Astrocyte of the spinal cord (primary cell): Measurements from ENCODE around the gene STK32B.
A peak's percentile ranks its signal among the peaks of the same experiment; 100 is the strongest.

Source experiments
- DNase-seq: peaks from one replicate; pipeline ENCODE4 v3.0.0; 2011; ENCODE audit warnings: low read depth, low spot score
- H3K4me3 ChIP-seq: 2 replicates; pipeline ENCODE4 v1.5.1; 2011; ENCODE audit warnings: low read depth, mild to moderate bottlenecking, low read length, moderate library complexity
- CTCF ChIP-seq: IDR thresholded peaks from 2 replicates; pipeline ENCODE4 v1.5.1; 2012; ENCODE audit warnings: low read depth, mild to moderate bottlenecking, low read length, inconsistent platforms
- in situ Hi-C: cut with HindIII; loops from 2 replicates; pipeline ENCODE4 v1.10.0; 2017; ENCODE audit warnings: low sequenced_read_pairs

STK32B gene

GRCh38 chr4:5010984-5011383 is 40.3 kb upstream of the STK32B start:
- no peak for DNase-seq
- TF ChIP-seq CTCF, result no peak
- H3K4me3 ChIP-seq, result no peak overlapping the region
- in situ Hi-C loops, result no loop called here

GRCh38 chr4:5012244-5012898 is 38.9 kb upstream of the STK32B start:
- H3K4me3 ChIP-seq, result no peak overlapping the region
- no peak for DNase-seq
- in situ Hi-C loops, result no loop called here
- no peak for TF ChIP-seq CTCF

GRCh38 chr4:5012958-5013357 is 38.3 kb upstream of the STK32B start:
- in situ Hi-C loops, result no loop called here
- no peak for TF ChIP-seq CTCF
- DNase-seq, result no peak

GRCh38 chr4:5014007-5014682 is 37.1 kb upstream of the STK32B start:
- TF ChIP-seq CTCF, result no peak
- no peak overlapping the region for H3K4me3 ChIP-seq
- DNase-seq, result no peak
- in situ Hi-C loops, result no loop called here

More at GRCh38 chr4:5012958-5013357, 38.3 kb upstream of the STK32B start:
- no peak overlapping the region for H3K4me3 ChIP-seq

- H3K4me3 ChIP-seq, result no peak overlapping the region
- in situ Hi-C loops, result no loop called here
- peak; percentile 33 for TF ChIP-seq CTCF
- DNase-seq, result peak; percentile 22
Measured at GRCh38 chr4:5018096-5018495, 33.2 kb upstream of the STK32B start.

GRCh38 chr4:5018603-5019002 is 32.7 kb upstream of the STK32B start:
- in situ Hi-C loops, result no loop called here
- no peak overlapping the region for H3K4me3 ChIP-seq
- TF ChIP-seq CTCF, result no peak

More at GRCh38 chr4:5018603-5019002, 32.7 kb upstream of the STK32B start:
- no peak for DNase-seq
